ENCODE data around the gene MET.

The MET gene

DNA sequence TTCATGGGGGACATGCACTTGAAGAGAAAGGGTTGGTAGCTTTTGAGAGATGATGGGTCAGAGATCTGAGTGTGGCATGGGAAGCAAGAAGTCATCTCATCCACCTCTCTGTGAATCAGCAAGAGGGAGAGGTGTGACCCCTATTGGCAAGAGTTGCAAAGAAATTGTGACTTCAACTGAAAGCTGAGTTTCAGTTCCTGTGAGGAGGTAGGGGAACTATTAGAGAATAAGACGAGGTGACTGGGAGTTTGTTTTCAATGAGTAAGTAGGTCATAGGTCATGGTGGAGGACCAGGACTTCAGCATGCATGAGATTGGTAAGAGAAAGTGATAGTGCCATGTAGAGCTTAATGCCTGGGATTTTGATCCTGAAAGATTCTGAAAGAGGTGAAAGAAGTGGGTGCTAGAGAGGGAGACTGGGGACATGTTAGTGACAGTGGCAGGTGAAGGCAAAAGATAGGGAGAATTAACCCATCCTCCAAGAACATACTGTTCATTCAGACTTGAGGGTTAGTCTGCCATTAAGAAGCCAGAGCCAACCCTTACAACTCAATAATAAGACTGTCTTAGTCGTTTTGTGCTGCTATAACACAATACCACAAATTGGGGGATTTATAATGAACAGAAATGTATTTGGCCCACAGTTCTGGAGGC is 114.9 kb downstream of the MET start:
- DNase-seq (ENCODE audit: low spot score): peak; percentile 37

DNA sequence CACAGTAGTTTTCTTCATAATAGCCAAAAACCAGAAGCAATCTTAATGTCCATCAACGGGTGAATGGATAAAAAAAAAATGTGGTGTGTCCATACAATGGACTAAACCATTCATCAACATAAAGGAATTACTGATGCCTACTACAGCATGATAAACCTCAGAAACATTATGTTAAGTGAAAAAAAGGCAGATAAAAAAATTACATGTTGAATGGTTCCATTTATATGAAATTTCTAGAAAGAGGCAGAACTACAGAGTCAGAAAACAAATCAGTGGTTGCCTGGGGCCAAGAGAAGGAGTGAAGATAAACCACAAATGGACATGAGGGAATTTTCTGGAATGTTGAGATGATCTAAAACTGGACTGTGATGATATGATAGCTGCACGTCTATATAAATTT is 115.9 kb downstream of the MET start:
- DNase-seq (ENCODE audit: low spot score): no peak

DNA sequence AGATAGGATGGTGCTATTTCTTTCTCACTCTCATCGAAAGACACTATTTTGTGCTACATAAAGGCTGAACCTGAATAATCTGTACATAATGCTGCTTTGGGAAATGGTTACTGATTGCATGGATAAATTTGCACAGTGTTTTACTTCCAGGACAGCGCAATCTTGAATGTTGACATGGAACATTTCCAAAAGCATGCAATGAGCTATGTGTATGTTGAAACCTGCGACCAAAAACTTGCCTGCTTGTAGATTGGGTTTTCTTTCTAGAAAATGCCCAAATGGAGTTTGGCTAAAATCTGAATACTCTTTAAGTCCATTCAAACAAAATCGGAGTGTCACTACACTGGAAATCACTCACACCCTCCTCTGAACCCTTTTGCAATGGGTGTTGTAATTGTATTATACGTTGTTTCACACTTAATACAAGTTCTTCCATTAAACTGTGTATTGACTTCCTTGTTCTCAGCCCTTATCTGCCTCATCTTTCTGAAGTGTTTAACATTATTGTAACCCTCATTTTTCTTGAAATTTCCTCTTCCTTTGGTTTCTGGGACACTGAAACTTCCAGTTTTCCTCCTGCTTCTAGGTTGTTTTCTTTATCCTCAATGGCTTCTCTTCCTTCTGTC is 116.7 kb downstream of the MET start:
- DNase-seq (ENCODE audit: low spot score): no peak

DNA sequence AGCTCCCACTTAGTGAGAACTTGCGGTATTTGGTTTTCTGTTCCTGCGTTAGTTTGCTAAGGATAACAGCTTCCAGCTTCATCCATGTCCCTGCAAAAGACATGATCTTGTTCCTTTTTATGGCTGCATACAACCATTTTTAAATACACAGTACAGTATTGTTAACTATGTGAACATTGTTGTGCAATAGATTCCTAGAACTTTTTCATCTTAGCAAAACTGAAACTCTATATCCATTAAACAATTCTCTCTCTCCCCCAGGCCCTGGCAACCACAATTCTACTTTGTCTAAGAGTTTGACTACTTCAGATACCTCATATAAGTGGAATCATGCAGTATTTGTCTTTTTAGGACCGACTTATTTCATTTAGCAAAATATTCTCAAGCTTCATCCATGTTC is 118.0 kb downstream of the MET start:
- DNase-seq (ENCODE audit: low spot score): no peak

DNA sequence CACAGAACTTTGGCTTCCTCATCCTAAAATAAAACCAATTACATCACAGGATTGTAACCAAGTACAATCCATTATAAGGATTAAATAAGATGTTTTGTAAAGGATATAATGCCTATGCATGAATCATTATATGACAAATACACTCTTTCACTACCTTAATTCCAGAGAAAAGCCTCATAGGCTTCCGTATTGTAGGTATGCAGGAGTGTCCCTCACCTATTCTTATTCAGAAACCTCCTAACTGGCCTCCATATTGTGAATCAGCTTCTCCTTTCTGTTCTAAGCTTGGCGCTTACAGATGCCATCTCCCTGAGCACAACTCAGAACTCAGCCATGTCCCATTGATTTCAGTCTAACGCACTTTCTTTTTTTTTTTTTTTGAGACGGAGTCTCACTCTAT is 120.8 kb downstream of the MET start:
- DNase-seq (ENCODE audit: low spot score): no peak

DNA sequence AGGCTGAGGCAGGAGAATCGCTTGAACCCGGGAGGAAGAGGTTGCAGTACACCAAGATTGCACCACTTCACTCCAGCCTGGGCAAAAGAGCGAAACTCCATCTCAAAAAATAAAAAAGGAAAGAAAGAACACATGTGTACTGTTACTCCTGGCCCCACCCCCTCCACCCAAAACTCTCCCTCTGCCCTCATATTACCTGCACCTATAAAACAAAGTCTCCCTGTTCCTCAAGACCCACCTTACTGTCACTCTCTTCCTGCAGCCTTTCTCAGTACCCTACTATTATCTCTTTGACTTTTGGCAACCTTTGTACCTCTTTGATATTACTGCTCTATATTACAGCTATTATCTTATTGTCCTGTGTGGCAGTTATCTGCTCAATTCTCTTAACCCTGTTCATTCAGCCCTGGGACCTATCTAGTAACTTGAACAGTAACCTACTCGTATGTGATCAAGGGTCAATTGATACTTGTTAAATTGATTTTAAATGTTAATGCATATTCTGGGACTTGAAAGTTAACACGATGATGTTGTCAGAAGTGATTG is 121.9 kb downstream of the MET start:
- no peak for DNase-seq (ENCODE audit: low spot score)

DNA sequence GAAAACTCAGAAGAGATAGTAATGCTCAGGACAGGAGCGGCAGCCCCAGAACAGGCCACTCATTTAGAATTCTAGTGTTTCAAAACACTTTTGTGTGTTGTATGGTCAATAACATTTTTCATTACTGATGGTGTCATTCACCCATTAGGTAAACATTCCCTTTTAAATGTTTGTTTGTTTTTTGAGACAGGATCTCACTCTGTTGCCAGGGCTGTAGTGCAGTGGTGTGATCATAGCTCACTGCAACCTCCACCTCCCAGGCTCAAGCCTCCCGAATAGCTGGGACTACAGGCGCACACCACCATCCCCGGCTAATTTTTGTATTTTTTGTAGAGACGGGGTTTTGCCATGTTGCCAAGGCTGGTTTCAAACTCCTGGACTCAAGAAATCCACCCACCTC is 124.5 kb downstream of the MET start:
- DNase-seq (ENCODE audit: low spot score): no peak

DNA sequence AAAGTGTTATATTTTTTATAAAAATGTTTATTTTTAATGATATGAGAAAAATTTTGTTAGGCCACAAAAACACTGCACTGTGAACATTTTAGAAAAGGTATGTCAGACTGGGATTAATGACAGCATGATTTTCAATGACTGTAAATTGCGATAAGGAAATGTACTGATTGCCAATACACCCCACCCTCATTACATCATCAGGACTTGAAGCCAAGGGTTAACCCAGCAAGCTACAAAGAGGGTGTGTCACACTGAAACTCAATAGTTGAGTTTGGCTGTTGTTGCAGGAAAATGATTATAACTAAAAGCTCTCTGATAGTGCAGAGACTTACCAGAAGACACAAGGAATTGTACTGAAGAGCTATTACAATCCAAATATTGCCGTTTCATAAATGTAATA is 125.6 kb downstream of the MET start:
- no peak for DNase-seq (ENCODE audit: low spot score)

DNA sequence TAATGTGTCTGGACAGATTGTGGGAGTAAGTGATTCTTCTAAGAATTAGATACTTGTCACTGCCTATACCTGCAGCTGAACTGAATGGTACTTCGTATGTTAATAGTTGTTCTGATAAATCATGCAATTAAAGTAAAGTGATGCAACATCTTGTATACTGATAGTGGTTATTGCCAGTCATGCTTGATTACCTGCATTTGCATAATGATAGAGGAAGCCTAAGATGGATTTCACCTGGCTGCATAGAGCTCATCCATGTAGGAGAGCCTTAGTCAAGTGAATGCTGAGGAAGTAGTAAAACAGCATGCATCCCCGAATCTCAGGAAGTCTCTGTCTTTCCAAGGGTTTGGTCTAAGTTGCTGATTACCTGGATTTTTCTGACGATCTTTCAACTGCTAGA is 126.2 kb downstream of the MET start:
- no peak for DNase-seq (ENCODE audit: low spot score)

DNA sequence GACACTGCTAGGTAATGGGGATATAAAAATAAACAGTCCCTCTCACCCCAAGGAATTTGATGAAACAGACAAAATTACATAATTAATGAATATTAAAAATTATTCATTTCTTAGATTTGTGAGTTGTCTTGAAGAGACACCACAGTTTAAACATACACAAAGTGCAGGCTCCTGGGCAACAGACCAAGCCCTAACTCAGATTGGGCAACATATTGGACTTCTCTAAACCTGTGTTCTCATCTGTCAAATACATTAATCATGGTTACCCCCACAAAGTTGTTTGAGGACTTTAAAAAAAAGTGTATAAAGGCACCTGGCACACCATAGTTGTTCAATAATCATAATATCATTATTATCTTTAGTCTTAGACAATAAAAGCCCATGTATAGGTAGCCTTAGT is 127.9 kb downstream of the MET start:
- no peak for DNase-seq (ENCODE audit: low spot score)

DNA sequence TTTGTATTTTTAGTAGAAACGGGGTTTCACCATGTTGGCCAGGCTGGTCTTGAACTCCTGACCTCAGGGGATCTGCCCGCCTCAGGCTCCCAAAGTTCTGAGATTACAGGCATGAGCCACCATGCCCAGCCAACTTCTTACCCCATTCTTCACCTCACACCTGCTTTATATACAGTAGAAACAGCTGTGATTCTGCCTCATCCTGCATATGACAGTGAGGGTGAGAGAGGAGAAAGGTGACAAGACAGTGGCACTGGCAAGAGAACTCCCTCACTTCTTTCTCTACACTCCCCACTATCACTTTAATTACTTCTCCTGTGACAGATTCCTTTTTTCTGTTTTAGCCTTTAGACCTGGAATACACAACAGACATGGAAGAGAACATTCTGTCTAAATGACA is 128.6 kb downstream of the MET start:
- DNase-seq (ENCODE audit: low spot score): no peak

DNA sequence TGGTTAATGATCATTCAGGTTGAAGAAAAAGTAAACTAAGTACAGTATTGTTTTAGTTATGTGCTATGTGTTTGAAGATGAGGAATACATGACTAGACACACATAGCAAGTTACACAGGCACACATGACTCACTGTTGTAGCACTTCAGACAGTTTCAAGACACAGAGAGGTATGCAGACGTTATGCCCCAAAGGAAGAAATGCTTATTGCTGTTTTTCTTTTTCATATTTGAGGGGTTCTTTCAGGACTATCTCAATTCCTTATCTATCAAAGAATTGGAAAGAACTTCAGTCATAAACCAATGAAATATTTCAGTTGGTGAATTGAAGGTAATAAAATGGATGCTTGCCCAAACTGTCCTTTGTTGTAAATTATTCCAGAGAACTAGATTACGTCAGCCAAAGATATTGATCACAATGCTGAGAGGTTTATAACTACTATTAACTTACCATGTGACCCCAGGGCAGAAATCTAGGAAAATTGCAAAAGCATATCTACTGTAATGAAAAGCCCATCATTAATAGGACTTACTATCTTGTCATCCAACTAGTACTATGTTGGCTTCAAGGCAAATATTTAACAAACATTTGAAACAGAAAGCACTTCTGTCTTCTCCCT is 129.2 kb downstream of the MET start:
- no peak for DNase-seq (ENCODE audit: low spot score)

DNA sequence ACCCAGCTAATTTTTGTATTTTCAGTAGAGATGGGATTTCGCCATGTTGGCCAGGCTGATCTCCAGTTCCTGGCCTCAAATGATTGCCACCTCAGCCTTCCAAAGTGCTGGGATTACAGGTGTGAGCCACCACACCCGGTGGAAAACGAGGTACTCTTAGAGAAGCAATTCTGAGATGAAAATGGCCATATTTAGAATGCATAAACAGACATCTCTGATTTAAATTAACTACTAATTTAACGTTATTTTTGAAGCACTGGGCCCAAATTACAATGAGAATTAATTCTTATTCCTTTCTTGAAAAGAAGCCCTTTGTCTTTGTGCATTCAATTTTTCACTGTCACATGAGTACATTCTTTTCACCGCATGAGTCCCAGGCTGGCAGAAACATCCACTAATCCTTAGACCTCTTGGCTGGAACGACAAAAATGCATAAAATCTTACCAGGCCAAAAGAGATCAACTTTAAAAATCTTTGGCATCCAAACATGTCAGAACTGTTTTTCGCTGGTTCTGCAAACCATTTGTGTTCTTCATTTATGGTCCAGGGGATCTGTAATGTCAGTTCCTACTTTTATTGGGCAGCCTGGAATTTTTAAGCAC is 130.2 kb downstream of the MET start:
- no peak for DNase-seq (ENCODE audit: low spot score)

DNA sequence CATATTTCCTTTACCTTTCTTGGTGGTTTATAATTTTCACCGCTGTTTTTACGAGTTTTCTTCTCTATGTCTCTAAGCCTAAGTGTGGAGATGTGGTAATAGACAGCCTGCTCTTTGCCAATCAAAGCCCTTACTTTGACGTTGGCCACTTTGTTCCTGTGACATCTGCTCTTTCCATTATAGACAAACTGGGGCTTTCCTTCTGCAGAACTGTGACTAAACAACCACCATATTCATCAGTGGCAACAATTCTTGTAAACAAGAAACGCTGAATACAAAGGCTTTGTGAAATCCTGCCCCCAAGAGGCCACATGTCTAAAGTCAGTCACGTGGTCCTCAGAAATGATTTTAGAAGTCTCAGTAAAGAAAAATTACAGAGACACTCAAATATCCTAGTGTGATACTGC is 130.8 kb downstream of the MET start:
- DNase-seq (ENCODE audit: low spot score): peak; percentile 50

DNA sequence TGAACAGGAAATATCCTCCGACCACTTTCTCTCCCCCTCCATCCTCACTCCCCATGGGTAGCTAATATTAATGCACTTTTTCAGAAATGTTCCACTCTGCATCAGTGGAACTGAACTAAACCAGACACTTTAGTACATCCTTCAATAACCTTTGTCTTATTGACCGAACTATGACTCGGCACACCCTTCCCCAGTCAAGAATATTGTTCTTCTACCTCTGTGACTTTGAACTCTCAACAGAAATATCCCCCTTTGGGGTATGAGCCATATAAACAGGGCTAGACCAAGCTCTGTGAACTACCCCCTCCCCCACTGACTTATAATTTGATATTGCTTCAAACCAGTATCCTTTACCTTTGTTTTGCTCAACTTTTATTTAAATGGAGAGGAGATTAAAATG is 132.5 kb downstream of the MET start:
- DNase-seq (ENCODE audit: low spot score): no peak

DNA sequence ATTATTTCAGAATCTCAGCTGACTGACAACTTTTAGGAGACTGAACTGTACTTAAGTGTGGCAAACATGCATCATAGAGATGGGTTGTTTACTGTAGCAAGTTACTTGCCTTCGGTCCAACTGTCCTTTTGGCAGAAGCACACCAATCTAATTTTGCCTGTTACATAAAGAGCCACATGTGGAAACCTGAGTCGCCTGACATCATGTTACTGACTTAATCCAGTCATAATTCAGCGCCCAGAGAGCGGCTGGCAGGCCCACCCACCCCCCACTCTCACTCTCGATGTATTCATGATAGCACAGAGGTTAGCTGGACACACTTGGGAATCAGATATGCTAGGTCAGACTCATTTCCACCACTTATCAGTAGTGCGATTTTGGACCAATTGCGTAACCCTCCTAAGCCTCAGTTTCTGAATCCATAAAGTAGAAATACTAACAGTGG is 133.1 kb downstream of the MET start:
- DNase-seq (ENCODE audit: low spot score): no peak

DNA sequence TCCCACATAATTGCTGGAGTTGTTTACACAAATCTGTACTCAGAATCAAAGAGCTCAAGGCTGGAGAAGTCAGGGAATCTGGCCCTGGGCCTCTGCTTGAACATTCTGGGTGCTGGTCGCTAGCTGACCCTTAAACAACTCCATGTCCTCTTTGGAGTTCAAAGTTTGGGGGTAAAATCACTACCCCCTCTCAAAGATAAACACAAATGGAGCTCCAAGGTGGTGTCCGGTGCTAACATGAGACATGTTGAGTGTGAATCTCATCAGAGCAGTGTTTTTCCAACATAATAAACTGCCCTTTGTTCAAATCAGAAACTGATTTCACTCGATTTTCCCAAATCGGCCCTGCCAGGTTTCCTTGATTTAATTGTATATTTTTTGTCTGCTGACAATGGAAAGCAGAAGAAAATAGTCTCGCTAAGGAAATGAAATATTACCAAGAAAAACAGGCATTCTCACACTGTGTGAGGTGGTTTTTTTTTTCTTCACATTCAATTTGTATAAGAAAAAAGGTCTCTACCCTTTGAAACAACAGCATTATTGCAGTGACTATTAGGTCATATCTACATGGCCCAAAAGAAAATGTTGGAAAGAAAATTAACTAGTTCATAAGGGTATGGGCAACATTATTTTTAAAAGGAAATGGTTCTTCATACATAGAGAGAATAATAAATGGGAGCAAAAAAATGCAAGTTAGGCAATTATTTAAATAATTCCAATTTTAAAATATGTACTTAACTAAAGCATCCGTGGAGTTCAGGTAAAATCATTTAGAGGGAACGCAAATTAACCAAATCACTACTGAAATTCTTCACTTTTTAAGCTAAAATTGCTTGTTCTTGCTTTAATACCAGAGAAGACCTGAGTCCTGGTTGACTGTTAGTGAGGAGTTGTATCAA is 134.3 kb downstream of the MET start:
- no peak for DNase-seq (ENCODE audit: low spot score)

DNA sequence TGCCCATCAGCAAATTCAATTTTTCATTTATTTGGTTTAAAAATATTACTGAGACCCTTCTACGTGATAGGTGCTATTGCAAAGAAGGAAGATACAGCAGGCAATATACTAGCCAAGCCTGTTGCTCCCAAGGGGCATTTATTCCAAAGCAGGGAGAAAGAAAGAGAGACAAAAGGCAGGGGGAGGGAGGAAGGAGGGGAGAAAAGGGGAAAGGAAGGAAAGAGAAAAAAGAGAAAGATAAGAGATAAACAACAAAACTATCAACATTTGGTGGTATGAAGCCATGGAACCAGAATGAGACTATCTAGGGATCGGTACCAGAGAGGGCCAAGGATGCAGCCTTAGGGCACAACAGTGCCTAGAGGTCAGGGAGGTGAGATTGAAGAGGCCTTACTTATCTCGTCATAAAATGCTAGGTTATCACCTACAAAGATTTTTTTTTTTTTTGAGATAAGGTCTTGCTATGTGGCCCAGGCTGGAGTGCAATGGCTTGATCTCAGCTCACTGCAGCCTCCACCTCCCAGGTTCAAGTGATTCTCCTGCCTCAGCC is 135.1 kb downstream of the MET start:
- DNase-seq (ENCODE audit: low spot score): no peak

DNA sequence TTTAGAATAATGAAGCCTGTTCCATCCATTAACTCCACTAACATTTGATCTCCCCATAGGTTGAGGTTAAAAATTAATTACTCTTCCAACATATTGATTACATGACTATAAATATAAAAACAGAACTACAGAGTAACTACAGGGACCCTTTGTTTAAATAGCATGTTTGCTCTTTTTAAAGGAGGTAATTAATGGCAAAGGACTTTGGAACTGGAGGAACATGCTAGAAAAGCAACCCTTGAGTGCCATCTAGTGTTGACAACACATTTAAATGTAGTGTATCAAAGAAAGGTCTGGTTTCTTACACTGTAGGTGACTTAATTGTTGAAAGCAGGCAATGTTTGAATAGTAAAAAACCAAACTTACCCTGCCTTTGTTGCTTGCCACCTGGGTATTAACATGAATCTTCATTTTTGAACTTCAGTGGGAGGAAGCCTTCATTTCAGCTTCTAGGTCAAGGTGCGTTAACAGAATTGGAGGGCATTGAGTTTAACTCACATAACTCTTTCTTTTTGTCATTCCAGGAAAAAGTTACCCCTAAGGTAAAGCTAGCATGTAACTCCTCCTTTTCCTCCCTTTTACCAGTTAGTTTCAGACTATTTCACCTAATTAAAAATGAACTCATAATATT is 137.8 kb downstream of the MET start:
- DNase-seq (ENCODE audit: low spot score): peak; percentile 63

DNA sequence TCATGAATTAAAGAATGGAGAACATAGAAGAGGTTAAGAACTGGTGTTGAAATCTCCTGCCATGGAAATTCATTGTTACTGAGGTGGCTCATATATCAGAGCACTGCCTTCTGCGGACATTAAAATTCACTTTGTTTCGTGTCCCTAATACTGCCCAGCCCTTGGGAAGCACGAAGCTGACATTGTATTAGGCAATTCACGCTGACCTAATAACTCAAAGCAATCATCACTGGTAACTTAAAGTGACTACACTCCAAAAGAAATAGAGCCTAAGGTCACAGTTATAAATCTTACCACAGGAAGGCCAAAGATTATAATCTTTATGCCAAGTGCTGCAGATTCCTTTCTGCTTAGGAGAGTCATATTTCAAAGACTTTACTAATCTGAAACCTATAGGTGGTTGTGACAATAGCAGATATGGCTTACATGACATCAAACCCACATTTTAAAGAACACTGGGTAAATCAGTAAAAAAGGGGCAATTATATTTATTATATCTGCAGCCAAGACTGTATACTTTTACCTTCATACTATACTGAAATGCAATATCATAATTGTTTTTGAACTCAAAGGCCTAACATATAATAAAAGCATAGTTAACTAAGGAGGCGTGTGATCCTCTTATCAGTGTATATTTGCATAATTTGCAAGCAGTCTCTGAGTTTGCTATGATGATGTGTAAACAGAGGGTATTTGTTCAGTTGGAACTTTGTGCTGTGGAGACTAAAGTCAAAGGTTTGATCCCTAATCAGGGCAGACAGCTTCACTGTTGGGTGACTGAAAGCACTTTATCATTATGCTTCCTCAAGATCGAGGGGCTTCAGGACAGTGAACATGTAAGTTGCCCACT is 138.5 kb downstream of the MET start:
- DNase-seq (ENCODE audit: low spot score): no peak
